ENCODE measurements around the gene REV1. TPM values are rescaled to one million over a fixed set of nuclear protein-coding genes. Genes with fewer than 3 reads are reported as not detected.
A peak's percentile ranks its signal among the peaks of the same experiment; 100 is the strongest.

The REV1 gene
- total RNA-seq, 1 donor from 2014 or later: 27.4 TPM

DNA sequence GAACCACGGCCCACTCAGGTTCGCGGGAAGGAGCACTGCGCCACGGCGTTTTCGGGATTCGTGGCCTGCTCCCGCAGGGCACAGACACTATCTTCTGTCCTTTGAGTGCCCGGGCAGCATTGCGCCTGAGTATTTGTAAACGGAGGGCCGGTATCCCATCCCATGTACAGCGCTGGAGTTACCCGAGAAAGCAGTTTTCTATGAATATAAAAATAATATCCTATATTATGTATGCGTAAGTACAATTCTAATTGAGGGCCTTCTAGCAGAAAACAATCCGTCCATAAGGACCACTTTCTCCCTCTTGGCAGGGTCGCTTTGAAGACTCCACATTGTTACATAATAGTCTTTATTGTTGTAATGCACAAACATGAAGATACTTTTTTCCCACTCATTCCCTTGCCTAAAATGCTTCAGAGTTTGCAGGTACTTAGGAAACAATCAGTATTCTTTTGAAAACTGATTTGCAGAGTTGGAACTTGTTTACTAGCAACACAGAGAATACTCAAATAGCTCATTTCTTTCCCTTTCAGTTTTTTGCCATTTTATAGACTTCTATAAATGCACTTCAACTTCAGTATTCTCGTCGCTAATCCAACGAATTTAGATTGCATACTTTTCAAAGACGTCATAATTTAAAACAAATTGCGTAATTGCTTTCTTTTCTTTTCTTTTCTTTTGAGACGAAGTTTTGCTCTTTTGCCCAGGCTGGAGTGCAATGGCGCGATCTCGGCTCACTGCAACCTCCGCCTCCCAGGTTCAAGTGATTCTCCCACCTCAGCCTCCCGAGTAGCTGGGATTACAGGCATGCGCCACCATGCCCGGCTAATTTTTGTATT is 1.0 kb upstream of the REV1 start:
- peak overlapping the region; percentile 95 for H3K4me3 ChIP-seq (ENCODE audit: low read depth, low read length)
- DNase-seq (ENCODE audit: low read depth): no peak
- no peaks in the 10 kb centered on the region for H3K27me3 ChIP-seq (ENCODE audit: control insufficient read depth, insufficient read depth, low read length)
- TF ChIP-seq CTCF (IDR thresholded peaks at IDR 0.05; ENCODE audit: insufficient read depth, low read length, poor library complexity, severe bottlenecking): no peak
- H3K36me3 ChIP-seq (ENCODE audit: control insufficient read depth, insufficient read depth, low read length): no peaks in the 10 kb centered on the region

DNA sequence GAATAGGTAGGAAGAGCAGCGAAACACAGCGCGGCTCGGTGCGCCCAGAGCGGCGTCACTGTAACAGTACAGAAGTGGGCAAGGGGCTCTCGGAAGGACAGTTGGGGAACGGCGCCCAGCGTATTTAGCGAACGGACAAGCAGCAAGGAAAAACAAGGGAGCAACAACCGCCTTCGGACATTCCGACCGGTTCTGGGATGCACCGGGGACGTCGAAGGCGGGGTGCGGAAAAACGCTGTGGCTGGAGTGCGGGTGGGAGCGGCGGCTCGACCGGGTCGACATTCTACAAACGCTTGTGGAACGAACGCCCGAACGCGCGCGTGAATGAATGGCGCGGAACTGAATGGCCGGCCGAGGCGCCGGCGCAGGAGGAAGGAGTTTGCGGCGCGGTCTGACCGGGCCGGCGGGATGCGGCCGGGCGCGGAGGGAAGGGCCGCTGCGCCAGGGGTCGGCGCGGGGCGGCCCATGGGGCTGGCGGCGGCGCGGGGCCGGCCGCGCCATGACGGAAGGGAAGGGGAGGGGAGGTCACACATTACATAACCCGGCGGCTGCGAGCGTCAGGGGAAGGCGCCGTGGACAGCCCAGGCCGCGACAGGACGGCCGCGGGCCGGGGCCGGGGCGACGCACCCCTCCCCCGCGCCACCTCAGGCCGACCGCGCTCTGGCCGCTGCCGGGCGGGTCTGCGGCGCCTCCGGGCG is 605 bp downstream of the REV1 start:
- Histone ChIP-seq H3K27me3 (ENCODE audit: control insufficient read depth, insufficient read depth, low read length) (no peaks in the 10 kb centered on the region), H3K36me3 (ENCODE audit: control insufficient read depth, insufficient read depth, low read length) (no peaks in the 10 kb centered on the region), H3K4me3 (ENCODE audit: low read depth, low read length) (peak overlapping the region; percentile 95)
- TF ChIP-seq CTCF (IDR thresholded peaks at IDR 0.05; ENCODE audit: insufficient read depth, low read length, poor library complexity, severe bottlenecking): no peak
- DNase-seq (ENCODE audit: low read depth): no peak

- TF ChIP-seq CTCF (IDR thresholded peaks at IDR 0.05; ENCODE audit: insufficient read depth, low read length, poor library complexity, severe bottlenecking): no peak
- no peak for DNase-seq (ENCODE audit: low read depth)
- no peaks in the 10 kb centered on the region for H3K36me3 ChIP-seq (ENCODE audit: control insufficient read depth, insufficient read depth, low read length)
- peak overlapping the region; percentile 95 for H3K4me3 ChIP-seq (ENCODE audit: low read depth, low read length)
- no peaks in the 10 kb centered on the region for H3K27me3 ChIP-seq (ENCODE audit: control insufficient read depth, insufficient read depth, low read length)
Observed at GRCh38 chr2:99488539-99489062, 1.2 kb downstream of the REV1 start.

DNA sequence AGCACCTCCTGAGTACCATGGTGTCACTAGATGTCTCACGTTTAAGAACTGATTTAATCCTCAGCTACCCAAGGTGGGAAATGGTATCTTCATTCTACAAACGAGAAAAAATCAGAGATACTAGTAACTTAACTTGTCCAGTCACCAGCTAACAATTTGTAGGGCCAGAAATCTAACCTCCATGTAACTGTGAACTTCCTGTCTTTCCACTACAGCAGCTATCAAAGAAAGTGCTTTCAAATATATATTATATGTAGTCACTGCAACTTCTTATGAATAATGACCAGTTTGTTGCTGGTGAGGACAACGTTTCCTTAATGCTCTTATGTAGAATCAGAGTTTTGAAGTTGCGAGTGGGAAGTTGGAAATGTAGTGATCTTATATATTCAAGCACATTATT is 1.9 kb downstream of the REV1 start:
- H3K36me3 ChIP-seq (ENCODE audit: control insufficient read depth, insufficient read depth, low read length): no peaks in the 10 kb centered on the region
- no peak for TF ChIP-seq CTCF (IDR thresholded peaks at IDR 0.05; ENCODE audit: insufficient read depth, low read length, poor library complexity, severe bottlenecking)
- no peak for DNase-seq (ENCODE audit: low read depth)
- no peaks in the 10 kb centered on the region for H3K27me3 ChIP-seq (ENCODE audit: control insufficient read depth, insufficient read depth, low read length)
- H3K4me3 ChIP-seq (ENCODE audit: low read depth, low read length): no peak overlapping the region

GRCh38 chr2:99485824-99486223 is 4.0 kb downstream of the REV1 start:
- TF ChIP-seq CTCF (IDR thresholded peaks at IDR 0.05; ENCODE audit: insufficient read depth, low read length, poor library complexity, severe bottlenecking): no peak
- no peak for DNase-seq (ENCODE audit: low read depth)
- Histone ChIP-seq H3K4me3 (ENCODE audit: low read depth, low read length) (no peak overlapping the region), H3K27me3 (ENCODE audit: control insufficient read depth, insufficient read depth, low read length) (no peaks in the 10 kb centered on the region), H3K36me3 (ENCODE audit: control insufficient read depth, insufficient read depth, low read length) (no peaks in the 10 kb centered on the region)
